Thyroid gland (tissue), 4 donors: ENCODE data around the gene RMI2. TPM values are rescaled to one million over a fixed set of nuclear protein-coding genes. Genes with fewer than 3 reads are reported as not detected.
A peak's percentile ranks its signal among the peaks of the same experiment; 100 is the strongest.

Experiments
- DNase-seq, 2 donors: peaks; one replicate each; pipeline ENCODE4 v3.0.0-alpha.2; 2019
- H3K27ac ChIP-seq, 3 donors: fragments of 200-600 bp; sonication (generic); 1 replicate in 2 of 3; 2 replicates in 1 of 3; pipeline ENCODE4 v1.5.1; 2016 to 2019; ENCODE audit warnings: mild to moderate bottlenecking in 1 of 3, moderate library complexity in 1 of 3
- H3K27me3 ChIP-seq: fragments of 200-600 bp; sonication (generic); one replicate; pipeline ENCODE4 v1.5.1; 2019
- H3K36me3 ChIP-seq, 2 donors: fragments of 200-600 bp; sonication (generic); one replicate each; pipeline ENCODE4 v1.5.1; 2016 to 2019
- H3K4me1 ChIP-seq, 2 donors: fragments of 200-600 bp; sonication (generic); one replicate each; pipeline ENCODE4 v1.5.1; 2017 to 2019
- H3K4me3 ChIP-seq, 3 donors: fragments of 200-600 bp; sonication (generic); replicated peaks in 1 of 3; 1 replicate in 2 of 3; 2 replicates in 1 of 3; pipeline ENCODE4 v1.5.1; 2016; ENCODE audit warnings: mild to moderate bottlenecking in 1 of 3
- H3K9me3 ChIP-seq: fragments of 200-600 bp; sonication (generic); one replicate; pipeline ENCODE4 v1.5.1; 2017
- CTCF ChIP-seq, 6 experiments: fragments of 200-600 bp in 3 of 6; fragments of 450-650 bp in 3 of 6; sonication (generic) in 3 of 6; IDR thresholded peaks; one replicate each; pipeline ENCODE4 v1.5.1; 2016 to 2019; ENCODE audit warnings: antibody characterized with exemption in 6 of 6, mild to moderate bottlenecking in 2 of 6, inconsistent platforms in 1 of 6, moderate library complexity in 1 of 6
- POLR2A ChIP-seq, 2 donors: fragments of 450-650 bp; IDR thresholded peaks; one replicate each; pipeline ENCODE4 v1.6.1; 2017; ENCODE audit warnings: antibody characterized with exemption in 2 of 2, mild to moderate bottlenecking in 2 of 2, moderate library complexity in 1 of 2
- WGBS, 2 donors: methylation state at CpG; one replicate each; pipeline ENCODE4 v1.1.5; 2017; 5-methylcytosine and 5-hydroxymethylcytosine counted together
- intact Hi-C: fragments of 100-400 bp; cut with DNase I; formaldehyde crosslinking; loops from one replicate; pipeline ENCODE4 v1.15.1; 2023
- total RNA-seq, 4 donors: library from RNA; depleted of rRNA; stranded (reverse); fragments of >200 nt; gene quantifications; one replicate each; pipeline ENCODE4 v1.2.3, GENCODE V29; 2016

The RMI2 gene
- total RNA-seq, 4 donors from 2014 or later = 2.5 to 2.8 (median 2.6) TPM; not detected in 1

- no peaks in the 10 kb centered on the region for H3K36me3 ChIP-seq
- H3K4me1 ChIP-seq = peaks cover 9 to 12% of the 10 kb centered on the region in 2 donors
- 86 to 100% methylated on average over 1 to 12 of the region's 19 CpGs for WGBS, 2 donors
- H3K9me3 ChIP-seq = no peaks in the 10 kb centered on the region
- intact Hi-C loops = loop anchor here (10.0 kb wide), 1 partner anchor 423 kb away; no protein-coding TSS in a partner anchor
- TF ChIP-seq CTCF (IDR thresholded peaks at IDR 0.05) (no peak), POLR2A (IDR thresholded peaks at IDR 0.05) (no peak)
- DNase-seq = no peak
- no peak overlapping the region for H3K4me3 ChIP-seq
- peak overlapping the region in 1 of 3 donors; percentile 33 for H3K27ac ChIP-seq
- H3K27me3 ChIP-seq = no peaks in the 10 kb centered on the region
Observed at GRCh38 chr16:11392041-11392581, 46.9 kb downstream of the RMI2 start.

- WGBS, 2 donors = 89 to 90% methylated on average over 7 to 11 of the region's 11 CpGs
- no peak overlapping the region for H3K27ac ChIP-seq
- TF ChIP-seq POLR2A (IDR thresholded peaks at IDR 0.05) (no peak), CTCF (IDR thresholded peaks at IDR 0.05) (no peak)
- no peak for DNase-seq
- intact Hi-C loops = loop anchor here (10.0 kb wide), 1 partner anchor 421 kb away; no protein-coding TSS in a partner anchor
- H3K9me3 ChIP-seq = no peaks in the 10 kb centered on the region
- no peak overlapping the region for H3K4me3 ChIP-seq
- H3K36me3 ChIP-seq = no peaks in the 10 kb centered on the region
- H3K27me3 ChIP-seq = no peaks in the 10 kb centered on the region
- H3K4me1 ChIP-seq = peaks cover 9 to 12% of the 10 kb centered on the region in 2 donors
Observed at GRCh38 chr16:11393366-11393765, 48.1 kb downstream of the RMI2 start.

- Histone ChIP-seq H3K36me3 (no peaks in the 10 kb centered on the region), H3K27ac (no peak overlapping the region), H3K27me3 (no peaks in the 10 kb centered on the region), H3K9me3 (no peaks in the 10 kb centered on the region), H3K4me3 (no peak overlapping the region), H3K4me1 (peaks cover 9 to 12% of the 10 kb centered on the region in 2 donors)
- DNase-seq = no peak
- WGBS, 2 donors = 90 to 94% methylated on average over 8 to 10 of the region's 10 CpGs
- TF ChIP-seq POLR2A (IDR thresholded peaks at IDR 0.05) (no peak), CTCF (IDR thresholded peaks at IDR 0.05) (no peak)
- intact Hi-C loops = loop anchor here (10.0 kb wide), 1 partner anchor 421 kb away; no protein-coding TSS in a partner anchor
Observed at GRCh38 chr16:11393861-11394592, 48.8 kb downstream of the RMI2 start.

GRCh38 chr16:11394593-11394960 is 49.3 kb downstream of the RMI2 start:
- H3K36me3 ChIP-seq = no peaks in the 10 kb centered on the region
- no peak overlapping the region for H3K27ac ChIP-seq
- H3K9me3 ChIP-seq = no peaks in the 10 kb centered on the region
- H3K4me3 ChIP-seq = no peak overlapping the region
- no peak for DNase-seq
- no peak for TF ChIP-seq POLR2A (IDR thresholded peaks at IDR 0.05)
- H3K4me1 ChIP-seq = peaks cover 9 to 12% of the 10 kb centered on the region in 2 donors
- WGBS, 2 donors = 69 to 80% methylated on average over 2 to 3 of the region's 3 CpGs
- H3K27me3 ChIP-seq = no peaks in the 10 kb centered on the region
- intact Hi-C loops = loop anchor here (10.0 kb wide), 1 partner anchor 420 kb away; no protein-coding TSS in a partner anchor

- no peak for TF ChIP-seq POLR2A (IDR thresholded peaks at IDR 0.05)
- TF ChIP-seq CTCF (IDR thresholded peaks at IDR 0.05) = no peak
- intact Hi-C loops = loop anchor here (5.0 to 10.0 kb wide), 2 partner anchors 317 to 420 kb away; no protein-coding TSS in a partner anchor
- 78 to 83% methylated on average over 19 to 21 of the region's 22 CpGs for WGBS, 2 donors
- Histone ChIP-seq H3K27me3 (no peaks in the 10 kb centered on the region), H3K27ac (no peak overlapping the region), H3K4me1 (peaks cover 9 to 12% of the 10 kb centered on the region in 2 donors), H3K9me3 (no peaks in the 10 kb centered on the region), H3K36me3 (no peaks in the 10 kb centered on the region), H3K4me3 (no peak overlapping the region)
- peak; percentile 35 to 46 for DNase-seq
Observed at GRCh38 chr16:11395008-11395948, 50.0 kb downstream of the RMI2 start.
